Cardiac ventricle fibroblast (primary cell): Measurements from ENCODE around the gene B9D2. TPM values are rescaled to one million over a fixed set of nuclear protein-coding genes. Genes with fewer than 3 reads are reported as not detected.

Source experiments
- total RNA-seq: library from RNA; depleted of rRNA; stranded (reverse); fragments of >200 nt; gene quantifications from 2 replicates; pipeline ENCODE4 v1.2.3, GENCODE V29; 2015

B9D2 gene, protein sequence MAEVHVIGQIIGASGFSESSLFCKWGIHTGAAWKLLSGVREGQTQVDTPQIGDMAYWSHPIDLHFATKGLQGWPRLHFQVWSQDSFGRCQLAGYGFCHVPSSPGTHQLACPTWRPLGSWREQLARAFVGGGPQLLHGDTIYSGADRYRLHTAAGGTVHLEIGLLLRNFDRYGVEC
- total RNA-seq: 1.7 and 6.1 TPM in 2 replicates

DNA sequence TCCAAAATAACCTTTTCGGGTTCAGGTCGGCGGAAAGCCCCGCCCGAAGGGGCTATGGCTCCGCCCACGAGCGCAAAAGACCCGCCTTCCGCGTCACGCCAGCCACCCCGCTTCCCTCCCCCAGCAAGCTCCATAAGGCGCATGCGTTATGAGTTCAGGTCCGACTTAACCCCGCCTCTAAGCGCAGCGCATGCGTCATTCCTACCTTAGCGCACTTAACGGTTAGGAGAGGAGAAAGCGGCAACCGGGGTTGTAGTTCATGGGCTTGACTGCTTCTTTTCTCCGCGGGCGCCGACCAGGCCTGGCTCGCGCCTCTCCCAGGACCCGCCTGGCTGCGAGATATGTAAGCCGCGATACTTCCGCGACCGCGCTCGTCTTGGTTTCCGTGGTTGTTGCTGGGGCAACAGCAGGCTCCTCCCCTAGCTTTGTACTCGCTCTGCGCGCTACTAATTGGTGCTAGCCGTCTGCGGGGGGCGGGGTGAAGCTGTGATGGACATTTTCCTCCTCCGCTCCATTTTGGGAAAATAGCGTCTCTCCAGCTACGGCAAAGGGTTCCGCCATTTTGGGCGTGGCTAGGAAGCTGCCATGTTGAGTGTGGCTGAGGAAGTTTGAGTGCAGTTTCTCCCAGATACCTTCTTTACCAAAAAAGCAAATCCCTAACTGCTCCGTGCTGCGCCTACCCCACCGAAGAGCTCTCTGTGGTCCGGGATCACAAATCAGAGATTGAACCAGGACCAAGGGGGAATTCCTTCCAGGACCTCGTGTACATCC is at the start of gene B9D2:
Gene B9D2 (minus strand): TSS at position 397 of the 771 bp plus-strand sequence. CDS start 630 bp downstream, outside the sequence.

DNA sequence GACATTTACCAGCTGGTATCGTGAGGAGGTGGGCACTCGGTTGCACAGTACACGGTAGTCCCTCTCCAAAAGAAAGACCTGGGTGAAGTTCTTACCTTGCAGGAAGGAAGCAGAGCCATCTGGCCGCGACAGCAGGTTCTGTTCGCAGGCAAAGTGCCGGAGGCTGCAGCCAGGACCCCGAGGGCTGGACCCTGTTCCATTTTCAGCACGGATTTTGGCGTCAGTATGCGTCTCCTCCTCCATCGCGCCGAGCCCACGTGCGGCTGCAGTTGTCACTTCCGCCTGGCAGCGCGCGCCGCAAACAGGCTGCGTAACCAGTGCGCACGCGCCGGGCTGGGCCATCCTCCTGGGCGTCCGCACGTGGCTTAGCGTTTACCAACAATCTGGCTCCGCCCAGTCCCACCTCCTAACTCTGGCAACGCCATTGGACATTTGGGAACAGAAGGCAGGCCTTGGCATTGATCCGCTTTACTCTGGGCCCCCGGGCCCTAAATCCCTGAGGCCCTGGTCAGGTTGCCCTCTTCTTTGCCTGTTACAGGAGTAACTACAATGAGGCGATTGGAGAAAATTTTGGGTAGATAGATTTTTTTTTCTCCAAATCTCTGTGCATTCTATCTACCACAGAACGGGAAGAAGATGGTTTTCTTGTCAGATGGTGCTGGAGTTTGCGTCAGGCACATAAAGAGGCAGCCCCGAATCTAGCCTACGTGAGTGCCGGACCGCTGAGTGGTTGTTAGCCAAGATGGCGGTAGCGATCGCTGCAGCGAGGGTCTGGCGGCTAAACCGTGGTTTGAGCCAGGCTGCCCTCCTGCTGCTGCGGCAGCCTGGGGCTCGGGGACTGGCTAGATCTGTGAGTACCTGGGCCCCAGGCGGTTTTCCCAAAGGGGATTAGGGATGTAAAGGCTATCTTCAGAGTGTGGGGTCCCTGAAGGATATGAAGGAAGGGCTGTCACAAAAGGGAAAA is 33.4 kb upstream of the B9D2 start, which contains the start of the genes BCKDHA and EXOSC5:
Gene BCKDHA (plus strand): TSS at position 733 of the 964 bp plus-strand sequence. CDS start 10 bp downstream, at position 743.
Gene EXOSC5 (minus strand): TSS at position 274 of the 964 bp plus-strand sequence. CDS start 31 bp downstream, at position 243.

GRCh38 chr19:41376241-41376997 is 12.5 kb upstream of the B9D2 start, which contains the start of gene TMEM91:
TMEM91 (plus strand) TSS chr19:41376533; CDS start chr19:41378310, 1,777 bp downstream.

GRCh38 chr19:41353466-41354342 is 10.2 kb downstream of the B9D2 start, which contains the start of gene TGFB1:
TGFB1 (minus strand) TSS chr19:41353922; CDS start chr19:41353044, 878 bp downstream.

DNA sequence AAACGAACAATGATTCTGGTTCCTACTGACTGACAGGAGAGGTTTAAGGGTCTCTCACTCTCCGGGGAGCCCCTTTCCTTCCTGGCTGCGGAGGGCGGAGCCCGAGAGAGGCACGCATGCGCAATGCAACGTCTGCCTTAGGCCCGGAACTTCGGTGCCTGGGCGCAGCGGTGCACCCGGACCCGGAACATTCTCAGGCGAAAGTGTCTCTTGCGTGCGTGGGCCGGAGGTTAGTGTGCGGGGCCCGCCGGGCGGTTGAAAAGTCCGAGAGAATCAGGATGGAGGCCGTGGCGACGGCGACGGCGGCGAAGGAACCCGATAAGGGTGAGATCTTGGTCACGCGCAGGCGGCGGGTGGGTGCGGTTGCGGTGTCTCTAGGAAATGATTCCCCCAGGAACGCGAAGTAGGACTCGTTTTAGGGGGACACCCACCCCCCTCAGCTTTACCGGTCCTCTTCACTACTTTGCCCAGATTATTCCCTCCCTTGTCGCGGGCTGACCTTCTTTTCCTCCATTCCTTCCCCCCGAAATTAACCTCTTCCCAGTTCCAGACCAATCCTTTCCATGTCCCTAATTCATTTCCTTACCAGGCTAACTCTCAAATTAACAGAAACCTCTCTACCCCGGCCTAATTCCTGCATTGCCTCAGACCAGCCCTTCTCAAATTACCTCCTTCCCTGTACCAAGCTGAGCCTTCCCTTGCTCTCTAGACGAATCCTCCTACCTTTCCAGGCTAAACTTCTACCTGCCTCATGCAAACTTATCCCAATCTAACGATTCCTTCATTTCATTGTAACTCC is 53.7 kb downstream of the B9D2 start, which contains the start of gene CCDC97:
Gene CCDC97 (plus strand): TSS at position 140 of the 799 bp plus-strand sequence. CDS start 139 bp downstream, at position 279.

Other genes with a start within 250 kb of the B9D2 start
- gene CYP2F1, start 249.7 kb downstream of the B9D2 start, total RNA-seq: not detected in 2 replicates
- not detected in 2 replicates for gene CYP2S1, start 170.9 kb downstream of the B9D2 start, total RNA-seq
- 44.3 and 52.9 TPM in 2 replicates for gene AXL, start 144.9 kb downstream of the B9D2 start, total RNA-seq
- gene HNRNPUL1, start 99.8 kb downstream of the B9D2 start, total RNA-seq: 117 and 119 TPM in 2 replicates
- 11.9 and 12.0 TPM in 2 replicates for gene CCDC97, start 54.0 kb downstream of the B9D2 start, total RNA-seq
- 65.2 and 74.3 TPM in 2 replicates for gene TGFB1, start 10.2 kb downstream of the B9D2 start, total RNA-seq
- gene TMEM91, start 12.4 kb upstream of the B9D2 start, total RNA-seq: 5.5 and 8.5 TPM in 2 replicates
- gene EXOSC5, start 33.2 kb upstream of the B9D2 start, total RNA-seq: 15.2 and 25.5 TPM in 2 replicates
- gene BCKDHA, start 33.7 kb upstream of the B9D2 start, total RNA-seq: 30.8 and 37.3 TPM in 2 replicates
- gene B3GNT8, start 63.2 kb upstream of the B9D2 start, total RNA-seq: 0.78 and 1.2 TPM in 2 replicates
- gene DMAC2, start 75.8 kb upstream of the B9D2 start, total RNA-seq: 28.8 and 31.2 TPM in 2 replicates
- not detected in 2 replicates for gene ERICH4, start 79.0 kb upstream of the B9D2 start, total RNA-seq
- not detected in 2 replicates for gene CEACAM21, start 212.0 kb upstream of the B9D2 start, total RNA-seq